Measurements from ENCODE around the gene HHAT.

Gene HHAT

DNA sequence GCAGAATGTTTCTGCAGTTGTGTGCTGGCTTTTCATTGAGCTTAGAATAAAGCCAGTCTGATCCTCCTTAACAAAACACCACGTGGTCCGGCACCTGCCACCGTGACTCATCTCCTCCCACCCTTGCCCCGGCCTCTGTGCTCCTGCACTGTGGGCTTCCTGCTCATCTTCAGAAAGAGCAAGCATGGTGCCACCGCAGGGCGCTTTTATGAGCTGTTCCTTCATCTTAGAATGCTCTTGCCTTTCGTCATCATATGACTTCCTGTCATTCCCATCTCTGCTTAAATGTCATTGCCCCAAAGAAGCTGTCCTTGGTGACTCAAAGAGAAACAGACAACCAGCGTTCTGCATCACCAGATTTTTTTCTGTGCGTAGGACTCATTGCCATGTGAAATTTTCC, 117.8 kb downstream of the HHAT start:
- no peak for DNase-seq

DNA sequence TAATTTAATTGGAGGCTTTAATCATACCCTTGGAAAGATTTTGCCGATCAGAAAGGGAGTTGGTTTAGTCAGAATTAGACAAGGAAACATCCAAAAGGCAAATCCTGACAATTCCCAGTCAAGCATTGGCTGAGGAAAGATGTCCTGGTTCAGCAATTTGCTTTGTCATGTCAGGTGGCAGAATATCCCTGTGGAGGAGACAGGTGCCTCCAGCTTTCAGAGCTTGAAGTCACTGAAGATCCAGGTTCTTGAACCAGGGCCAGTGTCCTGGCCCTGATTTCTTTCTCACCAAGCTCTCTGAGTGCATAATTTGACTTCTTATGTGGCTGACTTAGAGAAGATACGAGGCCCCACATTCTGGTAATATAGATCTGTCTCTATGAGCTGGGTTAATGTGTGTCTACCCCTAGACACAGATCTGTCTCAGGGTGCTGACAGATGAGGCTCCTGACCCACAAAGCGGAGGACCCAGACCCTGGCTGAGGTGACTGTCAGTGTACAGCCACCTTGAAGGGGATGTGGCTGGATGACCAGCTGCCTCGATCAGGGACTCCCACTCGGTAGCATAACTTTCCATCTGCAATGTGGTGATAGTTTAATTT, 118.9 kb downstream of the HHAT start:
- no peak for DNase-seq

GRCh38 chr1:210448297-210448892, 119.7 kb downstream of the HHAT start:
- no peak for DNase-seq

DNA sequence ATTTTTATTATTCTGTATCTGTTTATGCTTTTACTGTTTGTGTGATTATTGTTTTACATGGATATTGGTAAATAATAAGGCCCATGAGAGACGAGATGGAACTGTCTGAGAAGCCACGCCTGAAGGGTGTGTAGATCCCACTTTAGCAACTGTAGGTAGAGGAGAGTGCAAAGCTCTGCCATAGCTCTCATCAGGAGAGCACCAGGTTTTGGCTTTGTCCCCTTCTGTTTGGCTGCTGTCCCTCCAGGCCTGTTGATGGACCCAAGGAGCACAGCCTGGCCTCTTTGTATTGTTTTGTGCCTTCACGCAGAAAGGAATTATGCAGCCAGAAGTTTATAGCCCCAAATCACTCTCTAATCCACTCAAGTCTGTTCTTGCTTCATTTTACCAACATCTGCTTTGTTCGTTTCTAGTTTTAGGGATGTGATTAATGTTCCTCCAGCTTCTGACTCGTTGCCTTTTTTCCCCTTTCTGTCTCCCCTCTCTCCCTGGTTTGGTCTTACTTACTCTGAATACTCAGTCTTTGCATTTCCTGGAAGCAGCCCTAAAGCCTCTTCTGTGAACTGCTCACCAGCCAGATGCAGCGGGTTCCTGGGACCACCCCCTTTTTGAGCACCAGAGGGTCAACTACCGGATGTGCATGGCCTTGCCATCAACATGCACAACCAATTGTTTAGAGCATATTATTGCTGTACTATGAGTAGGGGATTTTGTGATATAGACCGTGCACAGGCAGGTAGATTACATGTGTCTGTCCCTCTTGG, 127.3 kb downstream of the HHAT start:
- no peak for DNase-seq

DNA sequence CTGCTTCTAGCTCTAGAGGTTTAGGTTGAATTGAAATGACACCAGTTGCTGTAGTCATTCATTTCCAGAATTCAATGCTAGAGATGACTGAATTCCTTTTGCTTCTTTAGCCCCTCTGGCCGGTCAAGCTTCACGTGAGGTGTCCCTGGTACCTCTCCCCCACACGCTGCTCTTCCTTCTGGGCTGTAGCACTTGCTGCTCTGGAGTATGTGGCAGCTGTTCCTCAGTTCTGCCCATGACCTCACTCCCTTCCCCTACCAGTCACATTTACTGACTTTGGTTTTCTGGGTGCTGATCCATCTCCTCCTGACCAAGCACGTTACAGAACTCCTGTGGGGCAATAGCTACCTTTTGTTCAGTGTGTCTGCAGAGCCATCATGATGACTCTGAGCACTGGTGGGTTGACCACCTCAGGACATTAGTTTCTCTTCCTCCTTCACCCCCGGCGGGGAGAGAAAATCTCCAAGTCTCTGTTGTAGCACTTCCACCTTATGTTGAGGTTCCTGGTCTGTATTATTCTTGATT, 128.1 kb downstream of the HHAT start:
- no peak for DNase-seq

DNA sequence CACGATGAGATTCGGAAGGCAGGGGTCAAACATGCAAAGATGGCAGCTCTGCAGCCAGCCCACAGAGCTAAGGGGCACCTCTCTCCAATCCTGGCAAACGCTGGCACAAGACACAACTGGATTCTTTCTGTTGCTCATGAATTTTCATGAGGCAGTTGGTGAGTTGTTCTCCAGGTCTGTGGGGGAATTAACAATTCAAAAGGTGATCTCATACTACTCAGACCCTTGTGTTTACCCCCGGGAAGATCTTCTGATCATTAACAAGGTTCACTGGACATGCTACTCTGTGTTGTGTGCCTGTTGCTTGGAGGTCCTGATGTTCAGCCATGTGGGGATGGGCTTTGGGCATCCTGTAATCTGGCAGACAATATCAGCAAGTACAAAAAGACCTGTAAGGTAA, 128.9 kb downstream of the HHAT start:
- no peak for DNase-seq

- peak; percentile 57 for DNase-seq
Measured at GRCh38 chr1:210464519-210465039, 135.9 kb downstream of the HHAT start.

DNA sequence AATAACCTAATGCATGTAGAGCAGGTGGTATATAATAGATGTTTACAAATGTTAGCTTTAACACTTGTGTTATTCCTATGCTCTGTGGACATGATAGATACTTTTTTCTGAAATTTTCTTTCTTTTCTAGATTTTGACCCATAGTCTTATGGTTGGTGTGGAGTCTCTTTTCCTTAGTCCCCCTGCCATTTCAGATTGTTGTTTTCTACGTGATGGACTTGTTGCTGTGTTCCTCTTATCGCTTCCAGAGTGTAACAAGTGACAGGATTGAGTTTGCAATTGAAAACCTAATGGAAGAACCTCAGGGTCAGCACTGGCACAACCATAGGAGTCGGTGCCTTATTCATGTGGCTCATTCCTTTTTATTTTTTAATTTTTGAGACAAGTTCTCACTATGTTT, 136.4 kb downstream of the HHAT start:
- no peak for DNase-seq

DNA sequence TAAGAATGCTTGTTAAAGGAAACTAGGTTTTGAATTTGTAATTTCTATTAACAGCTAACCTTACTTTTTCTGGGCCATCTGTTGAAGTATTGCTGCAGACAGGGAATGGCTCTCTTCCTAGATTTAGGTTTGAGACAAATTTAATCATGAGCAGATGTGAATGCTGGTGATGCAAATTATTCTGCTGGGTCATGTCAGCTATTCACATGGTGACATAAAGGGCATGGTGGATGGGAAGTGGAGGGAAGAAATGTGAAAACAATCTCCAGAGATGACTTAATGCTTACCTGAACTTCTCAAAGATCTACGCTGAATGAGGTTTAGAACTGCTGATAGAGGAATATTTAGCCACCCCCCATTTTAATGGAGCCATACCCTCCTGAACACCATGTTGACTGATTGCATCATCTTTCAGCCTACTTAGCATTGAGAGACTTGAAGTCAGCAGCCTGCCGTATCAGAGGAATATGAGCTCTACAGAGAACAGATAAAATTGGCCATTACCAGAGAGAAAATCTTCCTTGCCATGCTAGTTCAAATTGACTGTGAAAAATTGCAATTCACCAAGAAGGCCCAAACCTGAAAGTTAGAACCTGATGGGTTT, 138.8 kb downstream of the HHAT start:
- DNase-seq: no peak

DNA sequence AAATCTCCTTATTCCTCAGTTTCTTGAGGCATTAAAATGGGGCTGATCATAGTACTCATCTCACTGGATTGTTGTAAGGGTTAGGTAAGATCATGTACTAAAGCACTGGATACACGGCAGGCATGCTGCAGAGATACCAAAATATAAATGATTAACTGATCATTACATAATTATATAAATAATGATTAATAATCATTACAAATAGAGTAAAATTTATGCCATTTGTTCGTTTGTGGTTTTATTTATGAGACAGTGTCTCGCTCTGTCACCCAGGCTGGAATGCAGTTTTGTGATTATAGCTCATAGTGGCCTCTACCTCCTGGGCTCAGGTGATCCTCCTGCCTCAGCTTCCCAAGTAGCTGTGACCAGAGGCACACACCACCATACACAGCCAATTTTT, 140.7 kb downstream of the HHAT start:
- no peak for DNase-seq

DNA sequence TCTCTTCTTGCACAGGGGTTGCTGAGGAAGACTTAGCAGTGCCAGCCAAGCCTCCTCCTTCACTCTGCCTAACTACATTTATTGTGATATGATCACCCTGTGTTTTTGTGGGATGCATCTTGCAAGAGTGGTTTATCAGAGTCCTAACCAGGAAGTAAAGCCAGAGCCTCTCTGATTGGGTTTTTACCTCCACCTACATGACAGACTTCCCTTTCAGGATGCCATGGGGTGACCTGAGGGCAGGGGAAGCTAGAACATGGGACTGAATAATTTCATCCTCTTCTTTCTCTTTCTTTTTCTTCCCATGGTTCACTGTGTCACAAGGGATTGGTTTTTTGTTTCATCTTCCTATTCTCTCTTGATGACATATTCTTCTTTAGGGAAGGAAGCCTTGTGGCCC, 146.6 kb downstream of the HHAT start:
- no peak for DNase-seq

DNA sequence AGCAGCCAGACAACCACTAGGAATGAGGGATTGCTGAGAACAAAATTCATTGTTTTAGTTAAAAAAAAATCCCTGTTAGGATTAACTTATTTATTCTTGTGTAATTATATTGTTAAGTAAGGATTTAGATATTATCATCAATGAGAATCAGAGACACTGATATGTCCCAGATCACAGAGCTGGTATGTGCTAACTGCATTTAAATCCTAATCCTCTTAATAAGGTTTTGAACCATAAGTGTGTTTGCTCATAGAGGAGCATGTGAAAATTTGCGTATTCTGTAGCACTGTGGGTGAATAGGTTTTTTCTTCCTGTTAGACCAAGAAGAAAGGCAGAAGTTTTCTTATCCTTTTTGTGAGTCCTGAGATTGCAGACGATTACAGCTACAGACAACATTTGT, 147.1 kb downstream of the HHAT start:
- DNase-seq: no peak

- DNase-seq: no peak
Measured at GRCh38 chr1:210476730-210477129, 148.0 kb downstream of the HHAT start.

DNA sequence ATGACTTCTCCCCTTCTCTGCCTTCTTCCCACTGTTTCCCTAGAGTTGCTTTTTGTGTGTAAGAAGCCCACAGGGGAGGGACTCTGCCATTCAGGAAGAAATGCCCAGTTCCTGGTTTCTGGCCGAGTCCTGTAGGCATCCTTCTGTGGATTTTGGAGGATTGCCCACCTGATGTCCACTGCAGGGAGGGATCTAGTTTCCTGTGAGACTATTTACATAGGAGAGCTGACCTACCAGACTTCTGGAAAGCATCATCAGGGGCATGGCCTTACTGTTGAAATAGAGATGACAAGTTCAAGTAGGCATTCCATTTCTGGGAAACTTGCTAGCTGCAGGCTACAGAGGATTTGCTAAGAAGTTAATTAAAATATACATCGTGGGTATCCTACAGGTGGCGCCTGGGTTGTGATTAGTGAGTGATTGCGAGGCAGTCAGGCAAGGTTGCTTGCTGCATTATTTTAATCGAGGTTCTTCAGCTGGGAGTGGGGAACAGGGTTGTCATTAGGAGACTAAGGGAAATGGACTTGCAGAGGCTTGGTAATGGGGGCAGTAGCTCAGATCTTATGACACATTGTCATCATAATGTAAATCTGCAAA, 148.7 kb downstream of the HHAT start:
- DNase-seq: no peak

DNA sequence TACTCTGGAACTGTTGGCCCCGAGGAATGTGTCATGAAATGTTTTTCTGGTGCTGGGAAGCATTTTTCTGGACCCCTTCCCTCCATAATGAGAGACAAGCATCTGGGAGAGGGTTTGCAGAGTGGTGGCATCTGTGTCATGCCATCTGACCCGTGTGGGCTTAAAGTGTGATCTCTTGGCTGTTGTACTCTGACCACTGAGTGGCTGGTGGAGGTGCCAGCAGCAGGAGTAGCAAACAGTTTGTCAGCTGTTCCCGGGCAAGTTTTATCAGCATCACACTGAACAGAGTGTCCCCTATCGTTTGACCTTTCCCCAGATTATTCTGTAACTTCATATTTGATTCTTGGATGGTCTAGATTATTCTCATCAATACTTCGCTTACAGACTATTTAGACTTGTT, 150.1 kb downstream of the HHAT start:
- no peak for DNase-seq

- DNase-seq: no peak
Measured at GRCh38 chr1:210482491-210482890, 153.8 kb downstream of the HHAT start.

DNA sequence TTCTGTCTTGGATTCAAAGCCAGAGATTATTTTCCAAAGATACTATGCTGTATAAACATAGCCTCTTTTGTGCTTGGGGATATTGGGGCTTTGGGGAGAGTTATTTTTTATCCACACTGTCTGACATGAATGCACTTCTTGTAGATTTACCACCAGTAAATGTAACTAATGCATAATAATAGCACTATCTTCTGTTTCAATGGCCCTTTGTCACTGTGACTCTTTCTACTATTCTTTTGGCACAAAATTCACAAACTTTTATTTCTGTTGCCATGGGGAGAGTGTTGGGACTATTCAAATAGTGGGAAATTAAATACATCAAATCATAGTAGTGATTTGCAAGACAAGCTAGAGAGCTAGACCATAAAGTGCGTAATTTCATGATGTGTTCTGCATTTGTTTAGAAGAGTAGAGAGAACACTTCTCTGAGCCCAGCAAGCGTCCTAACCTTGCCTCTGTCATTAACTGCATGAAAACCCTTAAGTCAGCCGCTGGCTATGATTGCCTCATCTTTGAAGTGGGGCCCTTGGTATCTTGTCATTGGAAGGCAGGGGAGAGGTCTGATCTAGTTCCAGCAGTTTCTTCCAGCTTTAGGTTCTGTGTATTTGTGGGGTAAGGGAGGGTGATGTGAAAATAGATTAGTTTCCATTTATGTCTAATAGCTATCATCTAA, 154.4 kb downstream of the HHAT start:
- DNase-seq: no peak

- DNase-seq: no peak
Measured at GRCh38 chr1:210483821-210484220, 155.1 kb downstream of the HHAT start.

GRCh38 chr1:210487021-210487420, 158.3 kb downstream of the HHAT start:
- DNase-seq: no peak

GRCh38 chr1:210489491-210489890, 160.8 kb downstream of the HHAT start:
- no peak for DNase-seq

- no peak for DNase-seq
Measured at GRCh38 chr1:210490781-210491180, 162.1 kb downstream of the HHAT start.

DNA sequence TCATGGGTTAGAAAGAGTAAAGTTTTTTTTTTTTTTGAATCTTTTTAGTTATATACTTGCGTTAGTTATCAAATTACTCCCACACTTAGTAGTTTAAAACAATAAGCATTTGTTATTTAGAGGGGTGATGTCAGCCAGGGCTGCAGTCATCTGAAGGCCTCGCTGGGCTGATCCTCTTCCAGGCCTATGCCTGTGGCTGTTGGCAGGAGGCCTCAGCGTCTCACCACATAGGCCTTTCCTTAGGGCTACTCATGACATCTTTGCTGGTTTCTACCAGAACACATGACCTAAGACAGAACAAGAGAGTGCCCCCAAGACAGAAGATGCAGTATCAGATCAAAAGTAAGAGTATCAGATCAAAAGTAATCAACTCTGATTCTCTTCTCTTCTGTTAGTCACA, 167.4 kb downstream of the HHAT start:
- no peak for DNase-seq

DNA sequence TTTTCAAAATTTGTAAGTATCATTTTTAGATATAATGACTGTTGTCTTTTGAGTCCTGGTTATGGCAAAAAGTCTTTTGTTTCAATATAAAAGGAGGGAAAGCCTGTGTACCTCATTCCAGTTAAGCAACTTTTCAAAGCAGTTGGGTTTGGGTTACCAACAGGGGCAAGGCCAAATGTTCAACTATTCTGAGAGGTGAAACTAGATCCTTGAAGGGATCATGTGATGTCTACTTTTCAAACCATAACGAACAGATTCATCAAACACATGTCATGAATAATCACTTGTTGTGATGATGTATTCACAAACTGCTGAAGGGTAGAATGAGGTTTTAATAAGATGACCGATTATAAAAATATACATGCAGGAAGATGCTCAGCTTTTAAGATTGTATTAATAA, 171.3 kb downstream of the HHAT start:
- DNase-seq: no peak
